ENCODE data around the gene CELSR1. TPM values are rescaled to one million over a fixed set of nuclear protein-coding genes. Genes with fewer than 3 reads are reported as not detected.

The CELSR1 gene
- total RNA-seq, 3 donors from 2014 or later (not counting 1 experiment from before 2014, with no cell fraction given), result 0.89 to 3.9 (median 1.9) TPM

GRCh38 chr22:46377525-46378425 lies 159.6 kb downstream of the CELSR1 start:
- H3K4me1 ChIP-seq (ENCODE audit: control insufficient read depth, insufficient read depth, low read length), result peaks cover 38% of the 10 kb centered on the region
- no peak for ATAC-seq
- DNase-seq, result no peak
- Mint-ChIP-seq H3K27ac (no peak overlapping the region), H3K27me3 (ENCODE audit: low read depth in 2 of 2) (peaks cover 0 to 9% of the 10 kb centered on the region in 2 donors), H3K36me3 (no peaks in the 10 kb centered on the region), H3K4me1 (peaks cover 40 to 41% of the 10 kb centered on the region in 2 donors), H3K9me3 (peaks cover 3 to 9% of the 10 kb centered on the region in 2 donors), H3K4me3 (no peak overlapping the region)
- intact Hi-C loops (cut with micrococcal nuclease), result no loop called here
- H3K4me3 ChIP-seq (ENCODE audit: low read length), result no peak overlapping the region
- no peaks in the 10 kb centered on the region for H3K36me3 ChIP-seq (ENCODE audit: control insufficient read depth, insufficient read depth, low read length)
- 94% methylated on average over 27 of the region's 27 CpGs for WGBS (ENCODE audit: insufficient coverage)
- TF ChIP-seq CTCF (IDR thresholded peaks at IDR 0.05), result no peak
- no peaks in the 10 kb centered on the region for H3K27me3 ChIP-seq (ENCODE audit: control insufficient read depth, insufficient read depth, low read length)
- H3K27ac ChIP-seq (ENCODE audit: low read length), result no peak overlapping the region
- peaks cover 22% of the 10 kb centered on the region for H3K9me3 ChIP-seq (ENCODE audit: control insufficient read depth, insufficient read depth, low read length)

GRCh38 chr22:46376908-46377524 lies 160.4 kb downstream of the CELSR1 start:
- intact Hi-C loops (cut with micrococcal nuclease), result no loop called here
- H3K9me3 Mint-ChIP-seq, result peaks cover 3 to 9% of the 10 kb centered on the region in 2 donors
- DNase-seq (no peak), ATAC-seq (no peak)
- no peaks in the 10 kb centered on the region for H3K36me3 Mint-ChIP-seq
- no peak for TF ChIP-seq CTCF (IDR thresholded peaks at IDR 0.05)
- Histone ChIP-seq H3K4me3 (ENCODE audit: low read length) (no peak overlapping the region), H3K27ac (ENCODE audit: low read length) (no peak overlapping the region), H3K27me3 (ENCODE audit: control insufficient read depth, insufficient read depth, low read length) (no peaks in the 10 kb centered on the region), H3K4me1 (ENCODE audit: control insufficient read depth, insufficient read depth, low read length) (peaks cover 46% of the 10 kb centered on the region), H3K36me3 (ENCODE audit: control insufficient read depth, insufficient read depth, low read length) (no peaks in the 10 kb centered on the region), H3K9me3 (ENCODE audit: control insufficient read depth, insufficient read depth, low read length) (peaks cover 22% of the 10 kb centered on the region)
- peaks cover 45 to 47% of the 10 kb centered on the region in 2 donors for H3K4me1 Mint-ChIP-seq
- no peak overlapping the region for H3K4me3 Mint-ChIP-seq
- no peak overlapping the region for H3K27ac Mint-ChIP-seq
- WGBS (ENCODE audit: insufficient coverage), result 97% methylated on average over 19 of the region's 19 CpGs
- H3K27me3 Mint-ChIP-seq (ENCODE audit: low read depth in 2 of 2), result peaks cover 0 to 9% of the 10 kb centered on the region in 2 donors

- Histone ChIP-seq H3K4me3 (ENCODE audit: low read length) (no peak overlapping the region), H3K27me3 (ENCODE audit: control insufficient read depth, insufficient read depth, low read length) (no peaks in the 10 kb centered on the region), H3K27ac (ENCODE audit: low read length) (no peak overlapping the region), H3K9me3 (ENCODE audit: control insufficient read depth, insufficient read depth, low read length) (peaks cover 22% of the 10 kb centered on the region), H3K4me1 (ENCODE audit: control insufficient read depth, insufficient read depth, low read length) (peaks cover 55% of the 10 kb centered on the region), H3K36me3 (ENCODE audit: control insufficient read depth, insufficient read depth, low read length) (no peaks in the 10 kb centered on the region)
- WGBS (ENCODE audit: insufficient coverage), result 85% methylated on average over 3 of the region's 3 CpGs
- Mint-ChIP-seq H3K27ac (no peak overlapping the region), H3K4me3 (peak overlapping the region; percentile 9), H3K4me1 (peaks cover 53 to 56% of the 10 kb centered on the region in 2 donors), H3K36me3 (no peaks in the 10 kb centered on the region), H3K27me3 (ENCODE audit: low read depth in 2 of 2) (peaks cover 0 to 9% of the 10 kb centered on the region in 2 donors), H3K9me3 (peaks cover 7 to 9% of the 10 kb centered on the region in 2 donors)
- DNase-seq (no peak), ATAC-seq (no peak)
- intact Hi-C loops (cut with micrococcal nuclease), result no loop called here
- TF ChIP-seq CTCF (IDR thresholded peaks at IDR 0.05), result no peak
Measured at GRCh38 chr22:46376111-46376510, 161.3 kb downstream of the CELSR1 start.

All from natural killer cell (primary cell).